Fibroblast of skin of scalp (primary cell): ENCODE results near the gene DAB2IP.

ENCODE experiments used
- DNase-seq: peaks from one replicate; pipeline ENCODE4 v3.0.0-alpha.2; 2013

The DAB2IP gene

GRCh38 chr9:121645003-121645402 lies 6.4 kb upstream of the DAB2IP start:
- no peak for DNase-seq

- no peak for DNase-seq
These were observed 5.3 kb upstream of the DAB2IP start for GRCh38 chr9:121645853-121646807.

GRCh38 chr9:121646992-121647391 lies 4.4 kb upstream of the DAB2IP start:
- DNase-seq, result no peak

- no peak for DNase-seq
These were observed 3.3 kb upstream of the DAB2IP start for GRCh38 chr9:121648172-121648571.

- no peak for DNase-seq
These were observed 2.6 kb upstream of the DAB2IP start for GRCh38 chr9:121648799-121649198.

- no peak for DNase-seq
These were observed 1.8 kb upstream of the DAB2IP start for GRCh38 chr9:121649476-121650216.

- DNase-seq, result peak; percentile 71
These were observed 1.0 kb upstream of the DAB2IP start for GRCh38 chr9:121650217-121651007.

GRCh38 chr9:121651008-121651294 lies 483 bp upstream of the DAB2IP start:
- DNase-seq, result no peak

GRCh38 chr9:121652021-121652837 lies 795 bp downstream of the DAB2IP start:
- no peak for DNase-seq

- DNase-seq, result no peak
These were observed 1.4 kb downstream of the DAB2IP start for GRCh38 chr9:121652838-121653231.

GRCh38 chr9:121654499-121655140 lies 3.2 kb downstream of the DAB2IP start:
- DNase-seq, result no peak

GRCh38 chr9:121655231-121655755 lies 3.9 kb downstream of the DAB2IP start:
- DNase-seq, result no peak

GRCh38 chr9:121656941-121657470 lies 5.6 kb downstream of the DAB2IP start:
- no peak for DNase-seq

- no peak for DNase-seq
These were observed 6.7 kb downstream of the DAB2IP start for GRCh38 chr9:121658166-121658565.

- DNase-seq, result no peak
These were observed 7.2 kb downstream of the DAB2IP start for GRCh38 chr9:121658591-121658990.

GRCh38 chr9:121660367-121660766 lies 8.9 kb downstream of the DAB2IP start:
- no peak for DNase-seq

GRCh38 chr9:121660876-121661275 lies 9.4 kb downstream of the DAB2IP start:
- DNase-seq, result no peak

- DNase-seq, result no peak
These were observed 9.9 kb downstream of the DAB2IP start for GRCh38 chr9:121661328-121661727.

- DNase-seq, result no peak
These were observed 10.9 kb downstream of the DAB2IP start for GRCh38 chr9:121662359-121662758.

GRCh38 chr9:121662891-121663580 lies 11.6 kb downstream of the DAB2IP start:
- peak; percentile 51 for DNase-seq
